H1 (cell line): Measurements from ENCODE around the gene TEKTIP1. TPM values are rescaled to one million over a fixed set of nuclear protein-coding genes. Genes with fewer than 3 reads are reported as not detected.

Experiments used
- CTCF ChIA-PET: fragments of 300-600 bp; sonication (Branson Sonifier 250); formaldehyde crosslinking; loops from one replicate; lab custom pipeline; 2021; ENCODE audit not compliant: partially characterized antibody; lab: Charles Lee
- POLR2A ChIA-PET: fragments of 300-600 bp; sonication (Branson Sonifier 250); formaldehyde crosslinking; loops from one replicate; lab custom pipeline; 2021; ENCODE audit warnings: inconsistent platforms; ENCODE audit not compliant: partially characterized antibody; lab: Charles Lee
- DNase-seq, 2 experiments: peaks; one replicate each; pipeline versions ENCODE4 v3.0.0 to v3.0.0-alpha.2; 2010 to 2022; ENCODE audit warnings: low spot score in 2 of 2, low read depth in 1 of 2, mixed read lengths in 1 of 2
- FAIRE-seq: peaks from 2 replicates; lab custom pipeline; 2011; peaks lifted over from hg19 to GRCh38; lab: Jason Lieb, UNC
- H2AFZ ChIP-seq: 2 replicates; pipeline ENCODE4 v1.8.1; 2012; ENCODE audit warnings: low read length, inconsistent platforms
- H2AK5ac ChIP-seq: 2 replicates; pipeline ENCODE4 v1.6.1; 2013; ENCODE audit warnings: low read depth, low read length
- H2BK120ac ChIP-seq: replicated peaks from 2 replicates; pipeline ENCODE3; 2013; ENCODE audit warnings: low read depth, low read length, inconsistent platforms
- H2BK12ac ChIP-seq: 2 replicates; pipeline ENCODE4 v1.6.1; 2013; ENCODE audit warnings: low read depth, low read length
- H2BK15ac ChIP-seq: 2 replicates; pipeline ENCODE4 v1.6.1; 2013; ENCODE audit warnings: low read length
- H2BK20ac ChIP-seq: 2 replicates; pipeline ENCODE4 v1.6.1; 2013; ENCODE audit warnings: low read length
- H2BK5ac ChIP-seq: 2 replicates; pipeline ENCODE4 v1.6.1; 2013; ENCODE audit warnings: low read depth, low read length
- H3K14ac ChIP-seq: 2 replicates; pipeline ENCODE4 v1.6.1; 2013; ENCODE audit warnings: inconsistent platforms; ENCODE audit not compliant: insufficient read length
- H3K18ac ChIP-seq: 2 replicates; pipeline ENCODE4 v1.6.1; 2013; ENCODE audit warnings: low read length; ENCODE audit errors: extremely low read depth
- H3K23ac ChIP-seq: 2 replicates; pipeline ENCODE4 v1.6.1; 2013; ENCODE audit warnings: inconsistent platforms; ENCODE audit not compliant: insufficient read length
- H3K23me2 ChIP-seq: 2 replicates; pipeline ENCODE4 v1.6.1; 2013; ENCODE audit warnings: low read depth, low read length
- H3K27ac ChIP-seq: 2 replicates; pipeline ENCODE4 v1.6.1; 2011; ENCODE audit warnings: low read depth, low read length, inconsistent platforms
- H3K27me3 ChIP-seq, 4 experiments: replicated peaks in 1 of 4; 1 replicate in 1 of 4; 2 replicates in 3 of 4; pipeline versions ENCODE4 v1.6.1 to v1.8.1; 2011 to 2013; ENCODE audit warnings: low read length in 3 of 4, mild to moderate bottlenecking in 3 of 4, inconsistent platforms in 2 of 4, mixed read lengths in 2 of 4, moderate library complexity in 1 of 4; ENCODE audit not compliant: control insufficient read depth in 3 of 4, insufficient read depth in 3 of 4; ENCODE audit errors: extremely low read depth in 1 of 4
- H3K36me3 ChIP-seq, 4 experiments: 2 replicates each; pipeline versions ENCODE4 v1.6.1 to v1.8.1; 2011 to 2013; ENCODE audit warnings: mild to moderate bottlenecking in 4 of 4, low read length in 3 of 4, moderate library complexity in 2 of 4, control low read depth in 1 of 4, inconsistent platforms in 1 of 4; ENCODE audit not compliant: insufficient read depth in 4 of 4, control insufficient read depth in 2 of 4
- H3K4ac ChIP-seq: replicated peaks from 2 replicates; pipeline ENCODE3; 2013; ENCODE audit warnings: low read length, low read depth, mixed read lengths, inconsistent platforms; ENCODE audit not compliant: insufficient read length
- H3K4me1 ChIP-seq, 4 experiments: replicated peaks in 1 of 4; 1 replicate in 1 of 4; 2 replicates in 3 of 4; pipeline versions ENCODE4 v1.6.1 to v1.8.1; 2011 to 2013; ENCODE audit warnings: low read length in 3 of 4, inconsistent platforms in 2 of 4, mixed read lengths in 1 of 4; ENCODE audit not compliant: insufficient read depth in 4 of 4, control insufficient read depth in 3 of 4
- H3K4me2 ChIP-seq, 2 experiments: 2 replicates each; pipeline versions ENCODE4 v1.6.1 to v1.8.1; 2011 to 2013; ENCODE audit warnings: low read depth in 2 of 2, low read length in 2 of 2, control low read depth in 1 of 2, inconsistent platforms in 1 of 2, mild to moderate bottlenecking in 1 of 2; ENCODE audit not compliant: insufficient read depth in 1 of 2
- H3K4me3 ChIP-seq, 4 experiments: fragments of 200-600, 300-600 bp in 1 of 4; sonication (generic), shearing (Covaris generic), sonication (Bioruptor Twin) in 1 of 4; 2 replicates each; pipeline versions ENCODE4 v1.5.1 to v1.8.1; 2011 to 2016; ENCODE audit warnings: low read length in 4 of 4, low read depth in 3 of 4, control low read depth in 2 of 4, inconsistent platforms in 2 of 4, mild to moderate bottlenecking in 2 of 4, mixed read lengths in 1 of 4, moderate library complexity in 1 of 4; ENCODE audit not compliant: insufficient read depth in 2 of 4; ENCODE audit errors: extremely low read depth in 1 of 4
- H3K56ac ChIP-seq: replicated peaks from 2 replicates; pipeline ENCODE3; 2013; ENCODE audit warnings: low read depth, mild to moderate bottlenecking, mixed read lengths, low read length, inconsistent platforms; ENCODE audit not compliant: insufficient read length
- H3K79me1 ChIP-seq: 2 replicates; pipeline ENCODE4 v1.6.1; 2013; ENCODE audit warnings: low read depth, low read length, control low read depth
- H3K79me2 ChIP-seq, 2 experiments: 2 replicates each; pipeline versions ENCODE4 v1.6.1 to v1.8.1; 2012 to 2013; ENCODE audit warnings: low read length in 2 of 2, mild to moderate bottlenecking in 2 of 2, inconsistent platforms in 1 of 2; ENCODE audit not compliant: insufficient read depth in 2 of 2, control insufficient read depth in 1 of 2
- H3K9ac ChIP-seq, 4 experiments: replicated peaks in 1 of 4; 1 replicate in 1 of 4; 2 replicates in 3 of 4; pipeline versions ENCODE4 v1.6.1 to v1.8.1; 2011 to 2013; ENCODE audit warnings: low read depth in 3 of 4, low read length in 3 of 4, control low read depth in 2 of 4, mild to moderate bottlenecking in 2 of 4, moderate library complexity in 2 of 4, inconsistent platforms in 1 of 4; ENCODE audit errors: extremely low read depth in 1 of 4
- H3K9me3 ChIP-seq, 2 experiments: 2 replicates each; pipeline versions ENCODE4 v1.6.1 to v1.8.1; 2012 to 2013; ENCODE audit warnings: mild to moderate bottlenecking in 2 of 2, moderate library complexity in 2 of 2, control low read depth in 1 of 2, inconsistent platforms in 1 of 2, low read depth in 1 of 2, low read length in 1 of 2, mixed read lengths in 1 of 2; ENCODE audit not compliant: insufficient read depth in 2 of 2
- H4K20me1 ChIP-seq, 2 experiments: replicated peaks in 1 of 2; 2 replicates each; pipeline versions ENCODE3 to v1.8.1; 2011 to 2013; ENCODE audit warnings: inconsistent platforms in 2 of 2, low read length in 2 of 2, mild to moderate bottlenecking in 1 of 2; ENCODE audit not compliant: insufficient read depth in 2 of 2, control insufficient read depth in 1 of 2
- H4K5ac ChIP-seq: 2 replicates; pipeline ENCODE4 v1.6.1; 2013; ENCODE audit warnings: low read length, low read depth, mixed read lengths, inconsistent platforms; ENCODE audit not compliant: insufficient read length
- H4K8ac ChIP-seq: 2 replicates; pipeline ENCODE4 v1.8.0; 2013; ENCODE audit warnings: mild to moderate bottlenecking, moderate library complexity, low read length, inconsistent platforms; ENCODE audit not compliant: insufficient read depth; ENCODE audit errors: extremely low read depth
- H4K91ac ChIP-seq: replicated peaks from 2 replicates; pipeline ENCODE3; 2013; ENCODE audit warnings: low read length, mixed read lengths, inconsistent platforms; ENCODE audit not compliant: insufficient read length
- NANOG ChIP-seq: IDR thresholded peaks from 2 replicates; pipeline ENCODE4 v1.6.1; 2011; ENCODE audit warnings: low read length, low read depth, mild to moderate bottlenecking, inconsistent platforms; ENCODE audit not compliant: insufficient read depth, poor library complexity, severe bottlenecking
- SIN3A ChIP-seq, 2 experiments: IDR thresholded peaks in 1 of 2; conservative IDR thresholded peaks in 1 of 2; 2 replicates each; pipeline ENCODE4 v1.6.1; 2011 to 2012; ENCODE audit warnings: low read length in 2 of 2, improper control_type of control experiment in 1 of 2, low read depth in 1 of 2, mild to moderate bottlenecking in 1 of 2
- TAF1 ChIP-seq: IDR thresholded peaks from 2 replicates; pipeline ENCODE4 v1.6.1; 2011; ENCODE audit warnings: mild to moderate bottlenecking, low read depth, low read length
- WGBS, 2 experiments: shearing (Covaris generic) in 1 of 2; methylation state at CpG; one replicate each; pipeline versions ENCODE4 v1.1.6 to v1.1.7; 2013 to 2015; ENCODE audit warnings: low lambda C conversion rate in 2 of 2, mixed read lengths in 2 of 2, inconsistent platforms in 1 of 2, low coverage in 1 of 2, missing lambda C conversion rate in 1 of 2; ENCODE audit not compliant: insufficient replicate concordance in 2 of 2, insufficient coverage in 1 of 2, insufficient read length in 1 of 2; ENCODE audit errors: extremely low coverage in 1 of 2, missing lambda C conversion rate in 1 of 2; 5-methylcytosine and 5-hydroxymethylcytosine counted together
- polyA plus RNA-seq, 7 experiments: library from polyadenylated mRNA; depleted of rRNA in 3 of 7; stranded (reverse) in 5 of 7; unstranded in 2 of 7; fragments of >200 nt in 5 of 7; fragments of 200-250 nt in 2 of 7; gene quantifications; 1 replicate in 5 of 7; 2 replicates in 1 of 7; 4 replicates in 1 of 7; pipeline versions ENCODE4 v1.2.1 to v1.2.3, GENCODE V29; 2011 to 2013; ENCODE audit warnings: missing spikeins in 2 of 7, mixed read lengths in 2 of 7
- total RNA-seq: library from RNA; stranded (reverse); fragmentation: NEBNext Ultra II Directional; extraction: Animal tissue kit (Norgen Biotek cat#: 25700); gene quantifications from 2 replicates; pipeline ENCODE4 v1.2.1, GENCODE V29; 2021

Gene TEKTIP1
- total and polyA plus RNA-seq, 2 of the 8 experiments (the other 6 are each of a cell fraction or from before 2014, with no cell fraction given): 1.1 TPM; not detected in 1

DNA sequence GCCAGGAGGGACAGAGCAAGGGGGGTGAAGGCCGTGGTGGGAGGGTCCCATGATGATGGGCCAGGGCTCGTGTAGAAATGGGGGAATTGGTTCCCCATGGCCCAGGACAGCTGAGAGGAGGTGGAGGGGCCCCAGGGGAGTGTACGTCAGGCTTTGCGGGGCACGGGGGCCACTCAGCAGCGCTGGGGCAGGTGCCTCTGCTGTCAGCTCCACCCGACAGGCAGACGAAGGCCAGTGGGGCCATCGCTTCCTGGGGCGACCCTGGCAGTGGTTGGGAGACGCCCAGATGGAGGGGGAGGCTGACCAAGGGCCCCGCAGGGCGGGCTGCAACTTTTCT lies 1.9 kb upstream of the TEKTIP1 start:
- H2BK12ac ChIP-seq: no peak overlapping the region
- peaks cover 3 to 11% (median 6%) of the 10 kb centered on the region in 4 experiments; a peak in 6 of 7 replicates for H3K4me1 ChIP-seq
- FAIRE-seq: no peak
- 0 out of 2 replicates have a peak, but pooled peaks cover 2% of the 10 kb centered on the region for H3K79me1 ChIP-seq
- H4K20me1 ChIP-seq: peaks cover 8 to 16% of the 10 kb centered on the region in 2 experiments
- H2BK5ac ChIP-seq: no peak overlapping the region
- no peak overlapping the region for H2BK15ac ChIP-seq
- H3K9ac ChIP-seq: no peak overlapping the region
- no peak for TF ChIP-seq TAF1
- TF ChIP-seq NANOG: no peak
- TF ChIP-seq SIN3A (conservative IDR thresholded peaks at IDR 0.05 in 1 of 2, IDR thresholded peaks at IDR 0.05 in 1 of 2; ENCODE audit: low read depth in 1 of 2, low read length in 2 of 2): no peak
- WGBS, 2 experiments: 90% methylated on average over 12 of the region's 13 CpGs; no CpG with 5 or more reads in 1 of the 2 experiments
- H3K4me2 ChIP-seq: no peak overlapping the region
- no peak overlapping the region for H3K56ac ChIP-seq
- no peak overlapping the region for H3K14ac ChIP-seq
- H3K4me3 ChIP-seq: no peak overlapping the region
- no peak for DNase-seq
- H3K27ac ChIP-seq: no peak overlapping the region
- no peak overlapping the region for H4K91ac ChIP-seq
- no peaks in the 10 kb centered on the region for H3K9me3 ChIP-seq
- POLR2A ChIA-PET: interaction anchor here (0.9 to 4.0 kb wide), 6 partner anchors 9 to 85 kb away, joined by 3 to 30 read pairs (median 5); no protein-coding TSS in a partner anchor
- no peaks in the 10 kb centered on the region for H3K23me2 ChIP-seq
- H4K5ac ChIP-seq: no peak overlapping the region
- no peak overlapping the region for H2AFZ ChIP-seq
- H3K27me3 ChIP-seq: no peaks in the 10 kb centered on the region
- CTCF ChIA-PET: interaction anchor here (1.5 to 6.9 kb wide), 4 partner anchors 11 to 82 kb away, joined by 3 to 54 read pairs (median 6); no protein-coding TSS in a partner anchor
- H2AK5ac ChIP-seq: no peak overlapping the region
- H3K18ac ChIP-seq: no peak overlapping the region
- H4K8ac ChIP-seq: no peak overlapping the region
- peaks cover 2 to 31% (median 15%) of the 10 kb centered on the region in 4 experiments; a peak in 7 of 8 replicates for H3K36me3 ChIP-seq
- no peaks in the 10 kb centered on the region for H3K79me2 ChIP-seq
- no peak overlapping the region for H2BK20ac ChIP-seq
- no peak overlapping the region for H3K4ac ChIP-seq
- H2BK120ac ChIP-seq: no peak overlapping the region
- no peak overlapping the region for H3K23ac ChIP-seq
